Measurements from ENCODE around the gene CHAF1A.
A peak's percentile ranks its signal among the peaks of the same experiment; 100 is the strongest.

Gene CHAF1A

GRCh38 chr19:4471403-4472173 is 69.1 kb downstream of the CHAF1A start (continued):
- TF ChIP-seq ZNF148 (tag by site-specific recombination; IDR thresholded peaks at IDR 0.05; ENCODE audit: borderline replicate concordance) (no peak), ZFP69B (tag by site-specific recombination; IDR thresholded peaks at IDR 0.05) (peak; percentile 79; the same call in 1 of the 2 replicates), SP2 (tag by site-specific recombination; IDR thresholded peaks at IDR 0.05) (peak; percentile 100), ZSCAN30 (tag by site-specific recombination; IDR thresholded peaks at IDR 0.05) (no peak), ZNF366 (tag by site-specific recombination; conservative IDR thresholded peaks at IDR 0.05) (peak; percentile 100), GLI4 (tag by site-specific recombination; IDR thresholded peaks at IDR 0.05) (no peak), SCRT1 (tag by site-specific recombination; IDR thresholded peaks at IDR 0.05; ENCODE audit: borderline replicate concordance) (no peak), ZNF677 (tag by site-specific recombination; IDR thresholded peaks at IDR 0.05) (no peak), ZNF16 (tag by site-specific recombination; IDR thresholded peaks at IDR 0.05; ENCODE audit: low read depth) (no peak), ZNF426 (tag by site-specific recombination; IDR thresholded peaks at IDR 0.05) (no peak), EGR2 (tag by site-specific recombination; IDR thresholded peaks at IDR 0.05; ENCODE audit: low read depth) (peak; percentile 37; the same call in 1 of the 2 replicates), ZNF664 (tag by site-specific recombination; IDR thresholded peaks at IDR 0.05) (peak; percentile 98), ZNF175 (tag by site-specific recombination; IDR thresholded peaks at IDR 0.05) (no peak), ZNF843 (tag by site-specific recombination; IDR thresholded peaks at IDR 0.05) (no peak), ZNF132 (tag by site-specific recombination; IDR thresholded peaks at IDR 0.05; ENCODE audit: borderline replicate concordance) (no peak), CTCF (tag by site-specific recombination; IDR thresholded peaks at IDR 0.05) (no peak), KLF9 (tag by site-specific recombination; IDR thresholded peaks at IDR 0.05; ENCODE audit: low read depth) (peak; percentile 89; the same call in 1 of the 2 replicates), ZSCAN18 (tag by site-specific recombination; IDR thresholded peaks at IDR 0.05) (no peak), ZNF623 (tag by site-specific recombination; IDR thresholded peaks at IDR 0.05) (no peak), ZNF776 (tag by site-specific recombination; IDR thresholded peaks at IDR 0.05; ENCODE audit: borderline replicate concordance) (no peak), ZNF362 (tag by site-specific recombination; IDR thresholded peaks at IDR 0.05) (no peak), ZNF544 (tag by site-specific recombination; IDR thresholded peaks at IDR 0.05) (no peak), ZNF26 (tag by site-specific recombination; IDR thresholded peaks at IDR 0.05) (no peak), GLIS2 (tag by site-specific recombination; IDR thresholded peaks at IDR 0.05) (peak; percentile 98), FEZF1 (tag by site-specific recombination; IDR thresholded peaks at IDR 0.05) (no peak)
- TF ChIP-seq, protein P1, sequence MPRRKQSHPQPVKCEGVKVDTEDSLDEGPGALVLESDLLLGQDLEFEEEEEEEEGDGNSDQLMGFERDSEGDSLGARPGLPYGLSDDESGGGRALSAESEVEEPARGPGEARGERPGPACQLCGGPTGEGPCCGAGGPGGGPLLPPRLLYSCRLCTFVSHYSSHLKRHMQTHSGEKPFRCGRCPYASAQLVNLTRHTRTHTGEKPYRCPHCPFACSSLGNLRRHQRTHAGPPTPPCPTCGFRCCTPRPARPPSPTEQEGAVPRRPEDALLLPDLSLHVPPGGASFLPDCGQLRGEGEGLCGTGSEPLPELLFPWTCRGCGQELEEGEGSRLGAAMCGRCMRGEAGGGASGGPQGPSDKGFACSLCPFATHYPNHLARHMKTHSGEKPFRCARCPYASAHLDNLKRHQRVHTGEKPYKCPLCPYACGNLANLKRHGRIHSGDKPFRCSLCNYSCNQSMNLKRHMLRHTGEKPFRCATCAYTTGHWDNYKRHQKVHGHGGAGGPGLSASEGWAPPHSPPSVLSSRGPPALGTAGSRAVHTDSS (tag by site-specific recombination; IDR thresholded peaks at IDR 0.05), result no peak
- TF ChIP-seq, protein P2, sequence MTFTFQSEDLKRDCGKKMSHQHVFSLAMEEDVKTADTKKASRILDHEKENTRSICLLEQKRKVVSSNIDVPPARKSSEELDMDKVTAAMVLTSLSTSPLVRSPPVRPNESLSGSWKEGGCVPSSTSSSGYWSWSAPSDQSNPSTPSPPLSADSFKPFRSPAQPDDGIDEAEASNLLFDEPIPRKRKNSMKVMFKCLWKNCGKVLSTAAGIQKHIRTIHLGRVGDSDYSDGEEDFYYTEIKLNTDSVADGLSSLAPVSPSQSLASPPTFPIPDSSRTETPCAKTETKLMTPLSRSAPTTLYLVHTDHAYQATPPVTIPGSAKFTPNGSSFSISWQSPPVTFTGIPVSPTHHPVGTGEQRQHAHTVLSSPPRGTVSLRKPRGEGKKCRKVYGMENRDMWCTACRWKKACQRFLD (tag by site-specific recombination; IDR thresholded peaks at IDR 0.05), result no peak
- TF ChIP-seq, protein P3, sequence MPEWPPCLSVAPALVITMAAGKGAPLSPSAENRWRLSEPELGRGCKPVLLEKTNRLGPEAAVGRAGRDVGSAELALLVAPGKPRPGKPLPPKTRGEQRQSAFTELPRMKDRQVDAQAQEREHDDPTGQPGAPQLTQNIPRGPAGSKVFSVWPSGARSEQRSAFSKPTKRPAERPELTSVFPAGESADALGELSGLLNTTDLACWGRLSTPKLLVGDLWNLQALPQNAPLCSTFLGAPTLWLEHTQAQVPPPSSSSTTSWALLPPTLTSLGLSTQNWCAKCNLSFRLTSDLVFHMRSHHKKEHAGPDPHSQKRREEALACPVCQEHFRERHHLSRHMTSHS (tag by site-specific recombination; IDR thresholded peaks at IDR 0.05), result no peak

Data from HEK293 (cell line).